Skeletal muscle tissue (tissue), 5 donors: ENCODE results near the gene GABARAP. TPM values are rescaled to one million over a fixed set of nuclear protein-coding genes. Genes with fewer than 3 reads are reported as not detected.
A peak's percentile ranks its signal among the peaks of the same experiment; 100 is the strongest.

Experiments used
- H3K27ac ChIP-seq: one replicate; pipeline ENCODE4 v1.7.0; 2013; ENCODE audit warnings: mild to moderate bottlenecking, low read depth, low read length, inconsistent platforms
- H3K27me3 ChIP-seq, 3 donors: one replicate each; pipeline ENCODE4 v1.7.0; 2013; ENCODE audit warnings: low read length in 3 of 3; ENCODE audit not compliant: control insufficient read depth in 3 of 3, insufficient read depth in 3 of 3
- H3K36me3 ChIP-seq, 3 donors: one replicate each; pipeline ENCODE4 v1.7.0; 2013; ENCODE audit warnings: low read length in 3 of 3; ENCODE audit not compliant: control insufficient read depth in 3 of 3, insufficient read depth in 3 of 3
- H3K4me1 ChIP-seq, 3 donors: one replicate each; pipeline ENCODE4 v1.7.0; 2013; ENCODE audit warnings: low read length in 3 of 3, mild to moderate bottlenecking in 3 of 3; ENCODE audit not compliant: control insufficient read depth in 3 of 3, insufficient read depth in 3 of 3
- H3K4me3 ChIP-seq, 3 donors: one replicate each; pipeline ENCODE4 v1.7.0; 2013; ENCODE audit warnings: low read length in 3 of 3
- H3K9ac ChIP-seq, 3 donors: one replicate each; pipeline ENCODE4 v1.7.0; 2013; ENCODE audit warnings: low read length in 3 of 3, mild to moderate bottlenecking in 3 of 3, moderate library complexity in 2 of 3, low read depth in 1 of 3
- H3K9me3 ChIP-seq, 3 donors: one replicate each; pipeline ENCODE4 v1.7.0; 2013; ENCODE audit warnings: low read length in 3 of 3; ENCODE audit not compliant: control insufficient read depth in 3 of 3
- small RNA-seq: library from RNA; depleted of rRNA; stranded (forward); fragments of <200 nt; gene quantifications from one replicate; pipeline ENCODE3, GENCODE V24; 2014
- total RNA-seq: library from RNA; depleted of rRNA; stranded (reverse); fragments of >200 nt; gene quantifications from one replicate; pipeline ENCODE4 v1.2.3, GENCODE V29; 2014
- donor health status: Osteomylitis.

The GABARAP gene
- total RNA-seq, 1 donor from 2014 or later = 259 TPM

- H3K27ac ChIP-seq = no peak overlapping the region
- no peak overlapping the region for H3K4me3 ChIP-seq
- no peak overlapping the region for H3K9ac ChIP-seq
- H3K36me3 ChIP-seq = peaks cover 9 to 36% (median 10%) of the 10 kb centered on the region in 3 donors
- no peaks in the 10 kb centered on the region for H3K9me3 ChIP-seq
- no peaks in the 10 kb centered on the region for H3K4me1 ChIP-seq
- H3K27me3 ChIP-seq = no peaks in the 10 kb centered on the region
These were observed 45.4 kb downstream of the GABARAP start for GRCh38 chr17:7196651-7197401.

GRCh38 chr17:7195971-7196370 is 46.3 kb downstream of the GABARAP start:
- H3K36me3 ChIP-seq = peaks cover 9 to 35% (median 10%) of the 10 kb centered on the region in 3 donors
- H3K4me3 ChIP-seq = no peak overlapping the region
- no peaks in the 10 kb centered on the region for H3K4me1 ChIP-seq
- H3K9ac ChIP-seq = no peak overlapping the region
- no peak overlapping the region for H3K27ac ChIP-seq
- H3K9me3 ChIP-seq = no peaks in the 10 kb centered on the region
- H3K27me3 ChIP-seq = no peaks in the 10 kb centered on the region

- Histone ChIP-seq H3K27ac (no peak overlapping the region), H3K4me1 (no peaks in the 10 kb centered on the region), H3K9me3 (no peaks in the 10 kb centered on the region), H3K4me3 (no peak overlapping the region), H3K27me3 (no peaks in the 10 kb centered on the region), H3K9ac (no peak overlapping the region), H3K36me3 (peaks cover 9 to 34% (median 10%) of the 10 kb centered on the region in 3 donors)
These were observed 49.8 kb downstream of the GABARAP start for GRCh38 chr17:7192271-7192937.

GRCh38 chr17:7191571-7192270 is 50.5 kb downstream of the GABARAP start:
- no peaks in the 10 kb centered on the region for H3K9me3 ChIP-seq
- H3K27ac ChIP-seq = no peak overlapping the region
- no peaks in the 10 kb centered on the region for H3K27me3 ChIP-seq
- H3K9ac ChIP-seq = no peak overlapping the region
- no peak overlapping the region for H3K4me3 ChIP-seq
- H3K36me3 ChIP-seq = peaks cover 9 to 29% (median 10%) of the 10 kb centered on the region in 3 donors
- no peaks in the 10 kb centered on the region for H3K4me1 ChIP-seq

- no peak overlapping the region for H3K9ac ChIP-seq
- no peaks in the 10 kb centered on the region for H3K4me1 ChIP-seq
- H3K36me3 ChIP-seq = peaks cover 5 to 23% (median 7%) of the 10 kb centered on the region in 3 donors
- H3K9me3 ChIP-seq = no peaks in the 10 kb centered on the region
- no peak overlapping the region for H3K4me3 ChIP-seq
- H3K27ac ChIP-seq = no peak overlapping the region
- H3K27me3 ChIP-seq = no peaks in the 10 kb centered on the region
These were observed 51.2 kb downstream of the GABARAP start for GRCh38 chr17:7191069-7191468.

- Histone ChIP-seq H3K9me3 (no peaks in the 10 kb centered on the region), H3K9ac (no peak overlapping the region), H3K27me3 (no peaks in the 10 kb centered on the region), H3K27ac (no peak overlapping the region), H3K4me1 (no peaks in the 10 kb centered on the region), H3K36me3 (peaks cover 4 to 18% (median 6%) of the 10 kb centered on the region in 3 donors), H3K4me3 (no peak overlapping the region)
These were observed 51.9 kb downstream of the GABARAP start for GRCh38 chr17:7190276-7190917.

Small RNA genes within 50 kb of the gene (small RNA-seq; reads per million reads assigned to genes)
- gene AC120057.4 (not detected), gene MIR324 (52.2 reads per million, percentile 95 among the genes with 10 or more reads in this experiment), gene RF00019 (not detected)

Other genes starting within 250 kb of the GABARAP start
- not detected for gene ALOX12, start 246.4 kb downstream of the GABARAP start, total RNA-seq
- 20.9 TPM for gene RNASEK, start 229.8 kb downstream of the GABARAP start, total RNA-seq
- 13.0 TPM for gene BCL6B, start 219.4 kb downstream of the GABARAP start, total RNA-seq
- gene SLC16A13, start 206.4 kb downstream of the GABARAP start, total RNA-seq = under 0.01 TPM
- gene SLC16A11, start 198.4 kb downstream of the GABARAP start, total RNA-seq = not detected
- 1.6 TPM for gene CLEC10A, start 162.2 kb downstream of the GABARAP start, total RNA-seq
- gene ASGR2, start 127.6 kb downstream of the GABARAP start, total RNA-seq = not detected
- 1.0 TPM for gene ASGR1, start 63.1 kb downstream of the GABARAP start, total RNA-seq
- gene DLG4, start 22.6 kb downstream of the GABARAP start, total RNA-seq = 7.3 TPM
- 119 TPM for gene ACADVL, start 22.5 kb downstream of the GABARAP start, total RNA-seq
- gene DVL2, start 7.9 kb downstream of the GABARAP start, total RNA-seq = 63.2 TPM
- gene PHF23, start 3.0 kb downstream of the GABARAP start, total RNA-seq = 30.3 TPM
- 39.7 TPM for gene CTDNEP1, start 9.3 kb upstream of the GABARAP start, total RNA-seq
- gene ELP5, start 9.8 kb upstream of the GABARAP start, total RNA-seq = 28.2 TPM
- not detected for gene CLDN7, start 20.0 kb upstream of the GABARAP start, total RNA-seq
- gene SLC2A4, start 39.3 kb upstream of the GABARAP start, total RNA-seq = 34.4 TPM
- 0.52 TPM for gene YBX2, start 52.2 kb upstream of the GABARAP start, total RNA-seq
- 185 TPM for gene EIF5A, start 65.2 kb upstream of the GABARAP start, total RNA-seq
- gene GPS2, start 72.9 kb upstream of the GABARAP start, total RNA-seq = 24.5 TPM
- 19.8 TPM for gene NEURL4, start 86.9 kb upstream of the GABARAP start, total RNA-seq
- 2.1 TPM for gene ACAP1, start 94.1 kb upstream of the GABARAP start, total RNA-seq
- gene KCTD11, start 109.7 kb upstream of the GABARAP start, total RNA-seq = 4.2 TPM
- gene TMEM95, start 112.7 kb upstream of the GABARAP start, total RNA-seq = not detected
- gene TNK1, start 138.6 kb upstream of the GABARAP start, total RNA-seq = not detected
- 10.4 TPM for gene PLSCR3, start 152.1 kb upstream of the GABARAP start, total RNA-seq
- 149 TPM for gene TMEM256, start 161.6 kb upstream of the GABARAP start, total RNA-seq
- gene NLGN2, start 165.4 kb upstream of the GABARAP start, total RNA-seq = 3.1 TPM
- gene SPEM1, start 177.9 kb upstream of the GABARAP start, total RNA-seq = not detected
- not detected for gene SPEM2, start 183.2 kb upstream of the GABARAP start, total RNA-seq
- not detected for gene SPEM3, start 186.4 kb upstream of the GABARAP start, total RNA-seq
- gene TMEM102, start 193.0 kb upstream of the GABARAP start, total RNA-seq = 0.52 TPM
- gene FGF11, start 197.1 kb upstream of the GABARAP start, total RNA-seq = 1.0 TPM
- 31.3 TPM for gene CHRNB1, start 202.6 kb upstream of the GABARAP start, total RNA-seq
- 10.4 TPM for gene ZBTB4, start 237.2 kb upstream of the GABARAP start, total RNA-seq
- gene SLC35G6, start 239.0 kb upstream of the GABARAP start, total RNA-seq = not detected
- gene POLR2A, start 241.9 kb upstream of the GABARAP start, total RNA-seq = 91.3 TPM